ENCODE measurements around the gene UMOD. TPM values are rescaled to one million over a fixed set of nuclear protein-coding genes. Genes with fewer than 3 reads are reported as not detected.

Gene UMOD
- total and polyA plus RNA-seq, 2 donors (not counting 3 experiments of a cell fraction or from before 2014, with no cell fraction given): not detected

GRCh38 chr16:20391045-20391444 is 38.5 kb upstream of the UMOD start:
- Histone ChIP-seq H2AFZ (ENCODE audit: low read depth, low read length) (no peak overlapping the region), H3K9me1 (replicated peaks; ENCODE audit: control insufficient read depth, extremely low read depth, insufficient read depth, low read length) (no peaks in the 10 kb centered on the region), H3K9me3 (replicated peaks; ENCODE audit: control insufficient read depth, insufficient read depth, low read length) (no peaks in the 10 kb centered on the region), H3K79me2 (ENCODE audit: control insufficient read depth, insufficient read depth, low read length) (no peaks in the 10 kb centered on the region), H4K20me1 (replicated peaks; ENCODE audit: control insufficient read depth, extremely low read depth, insufficient read depth, low read length) (no peaks in the 10 kb centered on the region), H3K27me3 (ENCODE audit: control insufficient read depth in 2 of 2, insufficient read depth in 2 of 2, low read length in 2 of 2) (no peaks in the 10 kb centered on the region), H3K27ac (ENCODE audit: insufficient read depth, low read depth, low read length) (no peak overlapping the region), H3K9ac (replicated peaks; ENCODE audit: extremely low read depth, insufficient read depth, low read length) (no peak overlapping the region), H3K4me2 (ENCODE audit: insufficient read depth, low read length) (no peak overlapping the region), H3K36me3 (ENCODE audit: control insufficient read depth in 2 of 2, extremely low read depth in 1 of 2, insufficient read depth in 2 of 2, low read length in 2 of 2) (no peaks in the 10 kb centered on the region), H3K4me3 (replicated peaks in 1 of 3; ENCODE audit: insufficient read depth in 1 of 3, low read depth in 1 of 3, low read length in 3 of 3) (no peak overlapping the region), H3K4me1 (ENCODE audit: control insufficient read depth, extremely low read depth, insufficient read depth, low read length) (no peaks in the 10 kb centered on the region)
- BruUV-seq (replicated peaks): no TSS peak
- CTCF ChIA-PET: no interaction called here
- dilution Hi-C loops (cut with MboI; ENCODE audit: extremely low pct_ligation_motif_present, low sequenced_read_pairs) (no loop called here), intact Hi-C loops (cut with micrococcal nuclease) (no loop called here)
- POLR2A ChIA-PET: no interaction called here
- TF ChIP-seq MAX (IDR thresholded peaks at IDR 0.05; ENCODE audit: insufficient read depth, insufficient read length) (no peak), CTCF (IDR thresholded peaks at IDR 0.05; ENCODE audit: extremely low read depth in 1 of 2, insufficient read depth in 1 of 2, low read depth in 1 of 2, low read length in 2 of 2) (no peak), POLR2A (IDR thresholded peaks at IDR 0.05; ENCODE audit: low read depth, low read length) (no peak), GATA2 (IDR thresholded peaks at IDR 0.05; ENCODE audit: insufficient read depth, insufficient read length, low read depth, low read length) (no peak), POLR2AphosphoS5 (IDR thresholded peaks at IDR 0.05; ENCODE audit: insufficient read depth, low read depth, low read length) (no peak), FOS (IDR thresholded peaks at IDR 0.05; ENCODE audit: borderline replicate concordance, insufficient read depth, low read length) (no peak), MYC (IDR thresholded peaks at IDR 0.05; ENCODE audit: low read depth, low read length) (no peak), JUN (IDR thresholded peaks at IDR 0.05; ENCODE audit: borderline replicate concordance, insufficient read depth, insufficient read length, low read depth) (no peak), EZH2 (IDR thresholded peaks at IDR 0.05; ENCODE audit: borderline replicate concordance, low read depth, low read length, severe bottlenecking) (no peak)
- no peak for FAIRE-seq
- DNase-seq (ENCODE audit: low read depth, low spot score): no peak
